DND-41 (cell line): ENCODE data around the gene PIEZO2.

ENCODE experiments used
- ATAC-seq: fragments of 200-7000 bp; cut with Tn5 transposase; 3 replicates; pipeline ENCODE4 v1.9.1; 2021; ENCODE audit warnings: low read depth; ENCODE audit not compliant: insufficient read depth
- DNase-seq: peaks from one replicate; pipeline ENCODE4 v3.0.0-alpha.2; 2020
- H2AFZ ChIP-seq: 2 replicates; pipeline ENCODE4 v1.6.0; 2012; ENCODE audit warnings: low read depth, low read length
- H3K27ac ChIP-seq: 2 replicates; pipeline ENCODE4 v1.5.1; 2012; ENCODE audit warnings: low read length, inconsistent platforms
- H3K27me3 ChIP-seq: fragments of 200-600 bp; sonication (generic); 2 replicates; pipeline ENCODE4 v1.6.0; 2012; ENCODE audit warnings: low read length, mild to moderate bottlenecking, inconsistent platforms; ENCODE audit not compliant: insufficient read depth, poor library complexity
- H3K36me3 ChIP-seq: 2 replicates; pipeline ENCODE4 v1.5.1; 2012; ENCODE audit warnings: low read length, inconsistent platforms; ENCODE audit not compliant: insufficient read depth
- H3K4me1 ChIP-seq: 2 replicates; pipeline ENCODE4 v1.5.1; 2012; ENCODE audit warnings: mild to moderate bottlenecking, low read length; ENCODE audit not compliant: insufficient read depth
- H3K4me2 ChIP-seq: 2 replicates; pipeline ENCODE4 v1.6.0; 2012; ENCODE audit warnings: mild to moderate bottlenecking, moderate library complexity, low read length, inconsistent platforms; ENCODE audit not compliant: insufficient read depth
- H3K4me3 ChIP-seq, 2 experiments: fragments of 200-600 bp in 1 of 2; shearing (Covaris generic) in 1 of 2; 2 replicates each; pipeline ENCODE4 v1.5.1; 2012 to 2016; ENCODE audit warnings: inconsistent platforms in 2 of 2, low read length in 2 of 2, mild to moderate bottlenecking in 2 of 2, low read depth in 1 of 2, moderate library complexity in 1 of 2
- H3K79me2 ChIP-seq: 2 replicates; pipeline ENCODE4 v1.6.0; 2012; ENCODE audit warnings: low read length, inconsistent platforms; ENCODE audit not compliant: insufficient read depth
- H3K9ac ChIP-seq: 2 replicates; pipeline ENCODE4 v1.6.0; 2012; ENCODE audit warnings: low read depth, mild to moderate bottlenecking, inconsistent platforms, low read length, moderate library complexity
- H3K9me3 ChIP-seq: 2 replicates; pipeline ENCODE4 v1.5.1; 2012; ENCODE audit warnings: low read length, moderate library complexity, mild to moderate bottlenecking, inconsistent platforms; ENCODE audit not compliant: insufficient read depth, severe bottlenecking
- H4K20me1 ChIP-seq: 2 replicates; pipeline ENCODE4 v1.6.0; 2012; ENCODE audit warnings: low read length; ENCODE audit not compliant: insufficient read depth
- EZH2 ChIP-seq: IDR thresholded peaks from 3 replicates; pipeline ENCODE4 v1.6.1; 2012; ENCODE audit warnings: borderline replicate concordance, low read depth, mild to moderate bottlenecking, moderate library complexity, low read length, inconsistent platforms; ENCODE audit not compliant: severe bottlenecking
- TF ChIP-seq, protein P1 (sequence below): IDR thresholded peaks from 2 replicates; pipeline ENCODE4 v1.5.1; 2012; ENCODE audit warnings: borderline replicate concordance, low read length, moderate library complexity, mild to moderate bottlenecking; ENCODE audit not compliant: poor library complexity, severe bottlenecking; ENCODE audit errors: extremely low read depth

The PIEZO2 gene

DNA sequence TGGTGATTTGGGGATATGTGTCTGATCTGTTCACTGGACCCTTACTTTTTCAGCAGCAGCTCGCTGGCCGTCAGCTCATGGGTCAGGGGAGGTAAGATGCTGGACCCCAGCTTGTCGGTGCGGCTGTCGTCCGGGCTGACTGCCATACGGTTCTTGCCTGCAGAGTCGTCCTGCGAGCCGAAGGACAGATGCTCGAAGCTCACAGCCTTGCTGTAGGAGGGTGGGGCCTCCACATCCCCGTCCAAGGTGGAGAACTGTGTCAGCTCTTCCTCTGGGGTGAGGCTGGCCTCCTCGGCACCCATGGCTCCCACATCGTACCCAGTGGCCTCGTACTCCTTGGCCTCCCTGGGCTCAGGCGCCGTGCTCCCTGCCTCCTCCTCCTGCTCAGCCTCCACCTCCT lies 444.1 kb downstream of the PIEZO2 start:
- Histone ChIP-seq H3K27me3 (peaks cover 4% of the 10 kb centered on the region), H3K9ac (no peak overlapping the region), H3K79me2 (no peaks in the 10 kb centered on the region)

DNA sequence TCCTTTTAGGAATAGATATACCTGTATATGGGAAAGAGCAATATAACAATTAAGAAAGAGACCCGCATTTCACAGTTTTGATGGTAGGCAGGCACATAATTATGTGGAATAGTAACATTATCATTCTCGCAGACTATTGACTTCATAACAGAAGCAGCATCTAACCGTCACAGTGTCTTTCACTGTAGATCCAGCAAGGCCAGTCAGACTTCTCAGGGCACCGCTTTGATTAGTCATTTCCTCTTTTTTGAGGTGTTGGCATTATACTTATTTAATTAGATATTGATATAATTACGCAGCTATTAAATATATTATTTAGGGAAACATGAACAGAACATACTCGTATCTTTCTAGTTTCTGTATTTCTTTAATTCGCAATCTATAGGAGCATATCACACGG lies 447.2 kb downstream of the PIEZO2 start:
- no peak for TF ChIP-seq EZH2
- TF ChIP-seq, protein P1, sequence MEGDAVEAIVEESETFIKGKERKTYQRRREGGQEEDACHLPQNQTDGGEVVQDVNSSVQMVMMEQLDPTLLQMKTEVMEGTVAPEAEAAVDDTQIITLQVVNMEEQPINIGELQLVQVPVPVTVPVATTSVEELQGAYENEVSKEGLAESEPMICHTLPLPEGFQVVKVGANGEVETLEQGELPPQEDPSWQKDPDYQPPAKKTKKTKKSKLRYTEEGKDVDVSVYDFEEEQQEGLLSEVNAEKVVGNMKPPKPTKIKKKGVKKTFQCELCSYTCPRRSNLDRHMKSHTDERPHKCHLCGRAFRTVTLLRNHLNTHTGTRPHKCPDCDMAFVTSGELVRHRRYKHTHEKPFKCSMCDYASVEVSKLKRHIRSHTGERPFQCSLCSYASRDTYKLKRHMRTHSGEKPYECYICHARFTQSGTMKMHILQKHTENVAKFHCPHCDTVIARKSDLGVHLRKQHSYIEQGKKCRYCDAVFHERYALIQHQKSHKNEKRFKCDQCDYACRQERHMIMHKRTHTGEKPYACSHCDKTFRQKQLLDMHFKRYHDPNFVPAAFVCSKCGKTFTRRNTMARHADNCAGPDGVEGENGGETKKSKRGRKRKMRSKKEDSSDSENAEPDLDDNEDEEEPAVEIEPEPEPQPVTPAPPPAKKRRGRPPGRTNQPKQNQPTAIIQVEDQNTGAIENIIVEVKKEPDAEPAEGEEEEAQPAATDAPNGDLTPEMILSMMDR = no peak
- Histone ChIP-seq H3K36me3 (no peaks in the 10 kb centered on the region), H3K9ac (no peak overlapping the region), H2AFZ (no peak overlapping the region), H3K79me2 (no peaks in the 10 kb centered on the region), H3K4me3 (no peak overlapping the region), H3K4me1 (no peaks in the 10 kb centered on the region), H4K20me1 (no peaks in the 10 kb centered on the region), H3K4me2 (no peak overlapping the region), H3K9me3 (no peaks in the 10 kb centered on the region), H3K27me3 (peaks cover 2% of the 10 kb centered on the region), H3K27ac (no peak overlapping the region)
- ATAC-seq (no peak), DNase-seq (no peak)

More for the DNA sequence above, 444.1 kb downstream of the PIEZO2 start:
- ATAC-seq (no peak), DNase-seq (no peak)
- Histone ChIP-seq H2AFZ (no peak overlapping the region), H3K36me3 (no peaks in the 10 kb centered on the region), H3K4me1 (no peaks in the 10 kb centered on the region), H3K4me2 (no peak overlapping the region), H4K20me1 (no peaks in the 10 kb centered on the region), H3K4me3 (no peak overlapping the region), H3K27ac (no peak overlapping the region), H3K9me3 (no peaks in the 10 kb centered on the region)
- TF ChIP-seq, protein P1 = no peak

DNA sequence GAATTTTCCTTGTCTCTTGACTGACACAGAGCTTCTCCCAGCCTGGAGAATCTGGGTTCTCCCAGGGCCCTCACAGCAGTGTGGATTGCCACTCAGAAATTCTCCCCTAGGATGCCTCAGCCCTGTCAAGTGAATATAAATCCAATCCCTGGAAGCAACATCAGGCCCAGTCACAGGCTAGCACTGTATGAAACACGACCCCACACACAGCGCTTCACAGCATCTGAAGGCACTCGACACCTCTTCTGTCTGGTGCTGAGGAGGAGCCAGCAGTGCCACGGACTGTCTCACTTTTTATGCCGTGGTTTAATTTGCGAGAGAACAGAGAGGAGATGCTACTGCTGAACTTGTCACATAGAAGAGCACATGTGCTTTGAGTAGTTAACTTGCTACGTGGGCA lies 459.0 kb downstream of the PIEZO2 start:
- Histone ChIP-seq H3K27me3 (no peaks in the 10 kb centered on the region), H3K4me1 (no peaks in the 10 kb centered on the region), H3K9ac (no peak overlapping the region), H2AFZ (no peak overlapping the region), H4K20me1 (no peaks in the 10 kb centered on the region), H3K4me3 (no peak overlapping the region), H3K79me2 (no peaks in the 10 kb centered on the region), H3K36me3 (no peaks in the 10 kb centered on the region), H3K9me3 (no peaks in the 10 kb centered on the region), H3K4me2 (no peak overlapping the region), H3K27ac (no peak overlapping the region)
- DNase-seq (no peak), ATAC-seq (no peak)
- TF ChIP-seq EZH2 = no peak
- TF ChIP-seq, protein P1 = no peak

DNA sequence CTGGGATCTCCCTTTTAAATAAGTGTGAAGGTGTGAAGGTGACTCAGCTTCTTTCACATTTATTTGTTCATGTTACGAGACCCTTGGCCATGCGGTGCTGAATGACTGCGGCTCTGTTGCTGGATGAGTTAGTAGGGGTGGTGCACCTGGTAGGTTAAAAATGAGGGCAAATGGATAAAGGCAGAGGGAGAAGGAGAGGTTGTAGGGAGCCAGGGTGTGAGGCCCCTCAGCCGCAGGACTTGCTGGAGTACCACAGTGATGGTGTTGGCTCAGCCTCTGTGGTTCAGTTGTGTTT lies 459.4 kb downstream of the PIEZO2 start:
- H3K4me1 ChIP-seq = no peaks in the 10 kb centered on the region
- H3K79me2 ChIP-seq = no peaks in the 10 kb centered on the region
- TF ChIP-seq EZH2 = no peak
- TF ChIP-seq, protein P1 = no peak
- no peaks in the 10 kb centered on the region for H4K20me1 ChIP-seq
- H3K9ac ChIP-seq = no peak overlapping the region
- no peak overlapping the region for H3K4me3 ChIP-seq
- no peak overlapping the region for H3K27ac ChIP-seq
- H2AFZ ChIP-seq = no peak overlapping the region
- H3K4me2 ChIP-seq = no peak overlapping the region
- H3K27me3 ChIP-seq = no peaks in the 10 kb centered on the region
- DNase-seq (no peak), ATAC-seq (no peak)
- no peaks in the 10 kb centered on the region for H3K36me3 ChIP-seq
- H3K9me3 ChIP-seq = no peaks in the 10 kb centered on the region
